HepG2 (cell line): ENCODE measurements around the gene ZNF454. TPM values are rescaled to one million over a fixed set of nuclear protein-coding genes. Genes with fewer than 3 reads are reported as not detected.

Experiments
- CHD2 ChIP-seq: IDR thresholded peaks from 2 replicates; pipeline ENCODE4 v1.6.1; 2011; ENCODE audit warnings: low read depth, low read length, improper control_type of control experiment
- HMG20B ChIP-seq: conservative IDR thresholded peaks from 2 replicates; pipeline ENCODE4 v1.6.1; 2016; ENCODE audit warnings: missing genetic modification reagents, missing compliant biosample characterization
- HNRNPK ChIP-seq: fragments of 200-400 bp; formaldehyde crosslinking; IDR thresholded peaks from 2 replicates; pipeline ENCODE4 v1.6.1; 2018; ENCODE audit warnings: low read length, low read depth, moderate library complexity, mild to moderate bottlenecking; ENCODE audit not compliant: poor library complexity, severe bottlenecking
- KAT7 ChIP-seq: IDR thresholded peaks from 2 replicates; pipeline ENCODE4 v1.6.1; 2018; ENCODE audit warnings: borderline replicate concordance, missing compliant biosample characterization
- KLF11 ChIP-seq: IDR thresholded peaks from 2 replicates; pipeline ENCODE4 v1.6.1; 2016; ENCODE audit warnings: missing compliant biosample characterization
- NFYC ChIP-seq: IDR thresholded peaks from 2 replicates; pipeline ENCODE4 v1.6.1; 2016; ENCODE audit warnings: missing genetic modification reagents, missing compliant biosample characterization
- ZBTB37 ChIP-seq: sonication (generic); formaldehyde crosslinking; IDR thresholded peaks from 2 replicates; pipeline ENCODE4 v1.4.0; 2020; ENCODE audit warnings: mild to moderate bottlenecking, missing genetic modification reagents
- ZNF24 ChIP-seq: fragments of 450-650 bp; IDR thresholded peaks from 2 replicates; pipeline ENCODE4 v1.6.1; 2017; ENCODE audit warnings: antibody characterized with exemption, mild to moderate bottlenecking
- ZNF253 ChIP-seq: sonication (generic); formaldehyde crosslinking; IDR thresholded peaks from 2 replicates; pipeline ENCODE4 v1.8.0; 2022; ENCODE audit warnings: mild to moderate bottlenecking, missing genetic modification reagents, borderline replicate concordance
- ZNF331 ChIP-seq: sonication (generic); formaldehyde crosslinking; IDR thresholded peaks from 2 replicates; pipeline ENCODE4 v1.4.0; 2020; ENCODE audit warnings: missing genetic modification reagents
- ZNF746 ChIP-seq: sonication (generic); formaldehyde crosslinking; IDR thresholded peaks from 2 replicates; pipeline ENCODE4 v1.8.0; 2022; ENCODE audit warnings: mild to moderate bottlenecking, missing genetic modification reagents
- ZUFSP ChIP-seq: sonication (generic); formaldehyde crosslinking; IDR thresholded peaks from 2 replicates; pipeline ENCODE4 v1.9.0; 2021; ENCODE audit warnings: missing genetic modification reagents, mild to moderate bottlenecking, borderline replicate concordance
- polyA plus RNA-seq, 8 experiments: library from polyadenylated mRNA; depleted of rRNA in 3 of 8; stranded (reverse) in 7 of 8; unstranded in 1 of 8; fragments of >200 nt; fragmentation: Illumina TruSeq in 4 of 8; extraction: Trizol in 4 of 8; gene quantifications; 2 replicates each; pipeline versions ENCODE4 v1.2.1 to v1.2.3, GENCODE V29; 2011 to 2016; ENCODE audit warnings: low read depth in 4 of 8, missing spikeins in 1 of 8, mixed read lengths in 1 of 8; ENCODE audit not compliant: insufficient read depth in 1 of 8
- total RNA-seq, 5 experiments: library from RNA; depleted of rRNA; stranded (reverse); fragments of >200 nt; fragmentation: Illumina TruSeq; extraction: Trizol; gene quantifications; 2 replicates each; pipeline ENCODE4 v1.2.3, GENCODE V29; 2016; ENCODE audit warnings: low read depth in 1 of 5

The ZNF454 gene
- total and polyA plus RNA-seq, 2 of the 13 experiments (the other 11 are each of a cell fraction or from before 2014, with no cell fraction given) = 0.16 TPM; not detected in 1

- TF ChIP-seq ZBTB37 (CRISPR knock-in tag) = no peak
- TF ChIP-seq ZNF24 = no peak
- no peak for TF ChIP-seq HMG20B (CRISPR knock-in tag)
- TF ChIP-seq NFYC (CRISPR knock-in tag) = no peak
- no peak for TF ChIP-seq HNRNPK
- no peak for TF ChIP-seq ZNF253
- no peak for TF ChIP-seq ZNF746 (CRISPR knock-in tag)
- TF ChIP-seq ZUFSP (CRISPR knock-in tag) = no peak
- no peak for TF ChIP-seq KAT7
- no peak for TF ChIP-seq CHD2
- no peak for TF ChIP-seq ZNF331 (CRISPR knock-in tag)
- no peak for TF ChIP-seq KLF11
Observed at GRCh38 chr5:178895615-178896571, 45.1 kb upstream of the ZNF454 start, which contains the start of gene ZFP2 (continued).
